HL-60 (cell line): Measurements from ENCODE around the gene CELF2.

Experiments used
- DNase-seq, 2 experiments: peaks; one replicate each; pipeline ENCODE4 v3.0.0-alpha.2; 2010 to 2020; ENCODE audit warnings: low read depth in 1 of 2, low spot score in 1 of 2
- H3K27ac ChIP-seq: fragments of 250-450 bp; sonication (Bioruptor Pico); replicated peaks from 2 replicates; pipeline ENCODE4 v1.5.1; 2020; ENCODE audit warnings: mild to moderate bottlenecking, moderate library complexity
- H3K27me3 ChIP-seq: fragments of 250-450 bp; sonication (Bioruptor Pico); 2 replicates; pipeline ENCODE4 v1.5.1; 2021; ENCODE audit warnings: mild to moderate bottlenecking, moderate library complexity; ENCODE audit not compliant: insufficient read depth, poor library complexity, severe bottlenecking
- H3K4me3 ChIP-seq: replicated peaks from 2 replicates; pipeline ENCODE4 v1.5.1; 2011; ENCODE audit warnings: mild to moderate bottlenecking, control low read depth, low read length; ENCODE audit not compliant: insufficient read depth
- CTCF ChIP-seq: IDR thresholded peaks from one replicate; pipeline ENCODE4 v1.5.1; 2011; ENCODE audit warnings: low read length, control low read depth, inconsistent platforms; ENCODE audit not compliant: insufficient read depth
- GABPA ChIP-seq: IDR thresholded peaks from 2 replicates; pipeline ENCODE4 v1.6.1; 2012; ENCODE audit warnings: low read depth
- POLR2AphosphoS5 ChIP-seq: IDR thresholded peaks from 2 replicates; pipeline ENCODE4 v1.6.1; 2012; ENCODE audit warnings: low read depth
- REST ChIP-seq: IDR thresholded peaks from 2 replicates; pipeline ENCODE4 v1.6.1; 2012; ENCODE audit warnings: low read depth; ENCODE audit not compliant: insufficient replicate concordance
- SPI1 ChIP-seq: IDR thresholded peaks from 2 replicates; pipeline ENCODE4 v1.6.1; 2012; ENCODE audit warnings: low read depth, mild to moderate bottlenecking, borderline replicate concordance

The CELF2 gene

GRCh38 chr10:11167233-11167966 is 149.7 kb downstream of the CELF2 start:
- DNase-seq, result no peak
- no peaks in the 10 kb centered on the region for H3K27me3 ChIP-seq
- H3K4me3 ChIP-seq, result peak overlapping the region; percentile 74
- H3K27ac ChIP-seq, result peak overlapping the region; percentile 96
- TF ChIP-seq CTCF, result no peak
- TF ChIP-seq REST, result no peak
- TF ChIP-seq POLR2AphosphoS5, result no peak
- no peak for TF ChIP-seq SPI1
- TF ChIP-seq GABPA, result no peak

GRCh38 chr10:11168423-11169090 is 150.9 kb downstream of the CELF2 start:
- DNase-seq, result no peak
- Histone ChIP-seq H3K4me3 (peak overlapping the region; percentile 74), H3K27me3 (no peaks in the 10 kb centered on the region), H3K27ac (peak overlapping the region; percentile 96)
- TF ChIP-seq POLR2AphosphoS5, result no peak
- no peak for TF ChIP-seq SPI1
- TF ChIP-seq CTCF, result no peak
- TF ChIP-seq GABPA, result no peak
- no peak for TF ChIP-seq REST

- H3K27me3 ChIP-seq, result no peaks in the 10 kb centered on the region
- no peak for DNase-seq
- H3K4me3 ChIP-seq, result peak overlapping the region; percentile 74
- no peak for TF ChIP-seq REST
- no peak for TF ChIP-seq CTCF
- no peak for TF ChIP-seq POLR2AphosphoS5
- no peak for TF ChIP-seq GABPA
- TF ChIP-seq SPI1, result no peak
- peak overlapping the region; percentile 81 for H3K27ac ChIP-seq
Observed at GRCh38 chr10:11169976-11170375, 152.3 kb downstream of the CELF2 start.
